HG03442 (cell line): ENCODE measurements around the gene ANKRD11.
"Not testable (repeated sequence)": the region's sequence is repeated elsewhere in the genome, so short reads cannot be mapped to it uniquely, and the experiment has no call there.

ENCODE experiments used
- ATAC-seq: cut with Tn5 transposase; IDR thresholded peaks from one replicate; pipeline ENCODE4 v1.9.1; 2021; ENCODE audit warnings: mild to moderate bottlenecking, moderate library complexity; ENCODE audit not compliant: unreplicated experiment

The ANKRD11 gene

GRCh38 chr16:89275837-89276720, 214.3 kb downstream of the ANKRD11 start:
- no peak for ATAC-seq

GRCh38 chr16:89275284-89275584, 215.1 kb downstream of the ANKRD11 start:
- no peak for ATAC-seq

GRCh38 chr16:89274561-89275283, 215.6 kb downstream of the ANKRD11 start:
- no peak for ATAC-seq

- no peak for ATAC-seq
Observed at GRCh38 chr16:89273741-89274472, 216.5 kb downstream of the ANKRD11 start.

- ATAC-seq: no peak
Observed at GRCh38 chr16:89272631-89273030, 217.7 kb downstream of the ANKRD11 start.

- no peak for ATAC-seq
Observed at GRCh38 chr16:89270666-89271345, 219.6 kb downstream of the ANKRD11 start.

- no peak for ATAC-seq
Observed at GRCh38 chr16:89269805-89270665, 220.3 kb downstream of the ANKRD11 start.

- ATAC-seq: no peak
Observed at GRCh38 chr16:89268987-89269735, 221.2 kb downstream of the ANKRD11 start.

GRCh38 chr16:89268585-89268984, 221.8 kb downstream of the ANKRD11 start:
- no peak for ATAC-seq

- ATAC-seq: not testable (repeated sequence)
Observed at GRCh38 chr16:89267746-89268145, 222.6 kb downstream of the ANKRD11 start.

GRCh38 chr16:89266521-89267134, 223.7 kb downstream of the ANKRD11 start:
- ATAC-seq: no peak

- no peak for ATAC-seq
Observed at GRCh38 chr16:89265647-89266046, 224.7 kb downstream of the ANKRD11 start.

GRCh38 chr16:89264800-89265550, 225.4 kb downstream of the ANKRD11 start:
- ATAC-seq: no peak

GRCh38 chr16:89261691-89262563, 228.4 kb downstream of the ANKRD11 start:
- no peak for ATAC-seq

GRCh38 chr16:89259901-89260300, 230.5 kb downstream of the ANKRD11 start:
- ATAC-seq: not testable (repeated sequence)

GRCh38 chr16:89257757-89258465, 232.4 kb downstream of the ANKRD11 start:
- ATAC-seq: no peak
